Measurements from ENCODE around the gene RAPGEF3. TPM values are rescaled to one million over a fixed set of nuclear protein-coding genes. Genes with fewer than 3 reads are reported as not detected.

Gene RAPGEF3
- total and polyA plus RNA-seq, 2 of the 8 experiments (the other 6 are each of a cell fraction or from before 2014, with no cell fraction given): 5.0 to 9.4 TPM

DNA sequence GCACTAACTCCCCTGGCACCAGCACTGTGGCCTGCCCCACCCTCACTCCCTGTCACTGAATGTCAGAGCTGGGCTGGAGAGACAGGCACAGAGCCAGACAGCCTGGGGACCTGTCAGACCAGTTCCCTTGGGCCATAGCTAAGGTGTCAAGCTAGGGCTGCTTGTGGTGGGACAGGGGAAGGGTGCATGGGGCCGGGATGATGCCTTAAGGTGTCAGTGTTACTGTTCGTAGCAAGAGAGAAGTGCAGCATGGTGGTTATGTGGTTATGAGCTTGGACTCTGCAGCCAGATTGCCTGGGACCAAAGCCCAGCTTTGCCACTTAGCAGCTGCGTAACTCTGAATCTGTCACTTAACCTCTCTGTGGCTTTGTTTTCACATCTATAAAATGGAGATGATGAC is 3.8 kb downstream of the RAPGEF3 start (continued):
- TF ChIP-seq BRCA1 (IDR thresholded peaks at IDR 0.05; ENCODE audit: low read depth, low read length) (no peak), CREB1 (IDR thresholded peaks at IDR 0.05) (no peak), RXRA (IDR thresholded peaks at IDR 0.05; ENCODE audit: insufficient read depth, low read depth, low read length) (no peak), GTF2F1 (IDR thresholded peaks at IDR 0.05; ENCODE audit: borderline replicate concordance, low read depth, low read length) (no peak), SIN3A (conservative IDR thresholded peaks at IDR 0.05 in 1 of 2, IDR thresholded peaks at IDR 0.05 in 1 of 2; ENCODE audit: low read depth in 1 of 2, low read length in 2 of 2) (no peak), PHF8 (conservative IDR thresholded peaks at IDR 0.05; ENCODE audit: low read depth, low read length) (no peak)

All from H1 (cell line).